Loucy (cell line): ENCODE data around the gene RERE.

Experiments used
- H2AFZ ChIP-seq: fragments of 200-600 bp; sonication (generic); 2 replicates; pipeline ENCODE4 v1.6.0; 2016; ENCODE audit warnings: antibody characterized with exemption, mild to moderate bottlenecking, low read length, moderate library complexity
- H3F3A ChIP-seq: fragments of 200-600 bp; 2 replicates; pipeline ENCODE4 v1.6.0; 2016; ENCODE audit warnings: antibody characterized with exemption, low read depth, mild to moderate bottlenecking
- H3K27me3 ChIP-seq: fragments of 200-600 bp; sonication (generic); 2 replicates; pipeline ENCODE4 v1.6.1; 2014; ENCODE audit warnings: low read length, mild to moderate bottlenecking; ENCODE audit not compliant: insufficient read depth, poor library complexity, severe bottlenecking
- H3K36me3 ChIP-seq: fragments of 200-600 bp; sonication (generic); 2 replicates; pipeline ENCODE4 v1.6.1; 2016; ENCODE audit warnings: low read length; ENCODE audit not compliant: insufficient read depth
- H3K4me1 ChIP-seq: fragments of 200-600 bp; sonication (generic); 2 replicates; pipeline ENCODE4 v1.5.1; 2014; ENCODE audit warnings: low read length, mild to moderate bottlenecking; ENCODE audit not compliant: insufficient read depth, poor library complexity, severe bottlenecking
- H3K4me2 ChIP-seq: fragments of 200-600 bp; sonication (generic); 2 replicates; pipeline ENCODE4 v1.6.0; 2014; ENCODE audit warnings: antibody characterized with exemption, low read length, low read depth, mild to moderate bottlenecking; ENCODE audit not compliant: poor library complexity, severe bottlenecking
- H3K4me3 ChIP-seq: fragments of 200-600 bp; sonication (generic); 2 replicates; pipeline ENCODE4 v1.5.1; 2014; ENCODE audit warnings: low read length, mild to moderate bottlenecking, mixed read lengths; ENCODE audit not compliant: poor library complexity, severe bottlenecking
- H3K79me2 ChIP-seq: fragments of 200-600 bp; sonication (generic); 2 replicates; pipeline ENCODE4 v1.6.1; 2014; ENCODE audit warnings: low read length; ENCODE audit not compliant: insufficient read depth
- H3K9ac ChIP-seq: fragments of 200-600 bp; sonication (generic); 2 replicates; pipeline ENCODE4 v1.6.0; 2014; ENCODE audit warnings: mild to moderate bottlenecking, low read depth, low read length, moderate library complexity; ENCODE audit not compliant: poor library complexity, severe bottlenecking
- H3K9me2 ChIP-seq: fragments of 200-600 bp; sonication (generic); replicated peaks from 2 replicates; pipeline ENCODE4 v1.6.1; 2016; ENCODE audit warnings: low read depth, low read length, mixed read lengths
- H3K9me3 ChIP-seq: fragments of 200-600 bp; sonication (generic); 2 replicates; pipeline ENCODE4 v1.6.1; 2014; ENCODE audit warnings: mild to moderate bottlenecking, antibody characterized with exemption, low read length, low read depth; ENCODE audit not compliant: insufficient read depth
- H4K20me1 ChIP-seq: fragments of 200-600 bp; sonication (generic); 2 replicates; pipeline ENCODE4 v1.6.0; 2014; ENCODE audit warnings: antibody characterized with exemption, low read length, mild to moderate bottlenecking; ENCODE audit not compliant: insufficient read depth, poor library complexity, severe bottlenecking
- EZH2phosphoT487 ChIP-seq: fragments of 200-600 bp; IDR thresholded peaks from 2 replicates; pipeline ENCODE4 v1.6.1; 2018; ENCODE audit warnings: antibody characterized with exemption, mild to moderate bottlenecking, moderate library complexity, borderline replicate concordance
- TF ChIP-seq, protein P1 (sequence below): fragments of 200-600 bp; sonication (generic); conservative IDR thresholded peaks from 2 replicates; pipeline ENCODE4 v1.5.1; 2014; ENCODE audit warnings: mild to moderate bottlenecking, antibody characterized with exemption, low read length

RERE gene

DNA sequence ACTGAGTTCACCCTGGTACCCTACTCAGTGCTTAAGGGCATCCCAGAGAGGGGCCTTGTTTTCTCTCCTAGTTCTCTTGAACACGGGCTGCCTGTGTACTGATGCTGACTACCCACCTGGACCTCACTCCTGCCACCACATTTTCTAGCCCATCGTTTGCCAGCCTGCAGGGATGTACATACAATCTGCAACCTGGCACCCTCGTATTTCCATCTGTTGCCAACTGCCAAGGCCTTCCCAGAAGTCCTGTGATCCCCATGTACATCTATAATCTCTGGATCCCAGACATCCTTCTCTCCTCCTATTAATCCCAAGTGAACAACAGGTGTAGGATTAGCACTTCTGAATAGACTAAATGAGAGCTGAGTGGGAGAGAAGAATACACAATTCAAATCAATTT is 287.5 kb downstream of the RERE start:
- H2AFZ ChIP-seq: no peak overlapping the region
- no peak for TF ChIP-seq EZH2phosphoT487
- TF ChIP-seq, protein P1, sequence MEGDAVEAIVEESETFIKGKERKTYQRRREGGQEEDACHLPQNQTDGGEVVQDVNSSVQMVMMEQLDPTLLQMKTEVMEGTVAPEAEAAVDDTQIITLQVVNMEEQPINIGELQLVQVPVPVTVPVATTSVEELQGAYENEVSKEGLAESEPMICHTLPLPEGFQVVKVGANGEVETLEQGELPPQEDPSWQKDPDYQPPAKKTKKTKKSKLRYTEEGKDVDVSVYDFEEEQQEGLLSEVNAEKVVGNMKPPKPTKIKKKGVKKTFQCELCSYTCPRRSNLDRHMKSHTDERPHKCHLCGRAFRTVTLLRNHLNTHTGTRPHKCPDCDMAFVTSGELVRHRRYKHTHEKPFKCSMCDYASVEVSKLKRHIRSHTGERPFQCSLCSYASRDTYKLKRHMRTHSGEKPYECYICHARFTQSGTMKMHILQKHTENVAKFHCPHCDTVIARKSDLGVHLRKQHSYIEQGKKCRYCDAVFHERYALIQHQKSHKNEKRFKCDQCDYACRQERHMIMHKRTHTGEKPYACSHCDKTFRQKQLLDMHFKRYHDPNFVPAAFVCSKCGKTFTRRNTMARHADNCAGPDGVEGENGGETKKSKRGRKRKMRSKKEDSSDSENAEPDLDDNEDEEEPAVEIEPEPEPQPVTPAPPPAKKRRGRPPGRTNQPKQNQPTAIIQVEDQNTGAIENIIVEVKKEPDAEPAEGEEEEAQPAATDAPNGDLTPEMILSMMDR: no peak

DNA sequence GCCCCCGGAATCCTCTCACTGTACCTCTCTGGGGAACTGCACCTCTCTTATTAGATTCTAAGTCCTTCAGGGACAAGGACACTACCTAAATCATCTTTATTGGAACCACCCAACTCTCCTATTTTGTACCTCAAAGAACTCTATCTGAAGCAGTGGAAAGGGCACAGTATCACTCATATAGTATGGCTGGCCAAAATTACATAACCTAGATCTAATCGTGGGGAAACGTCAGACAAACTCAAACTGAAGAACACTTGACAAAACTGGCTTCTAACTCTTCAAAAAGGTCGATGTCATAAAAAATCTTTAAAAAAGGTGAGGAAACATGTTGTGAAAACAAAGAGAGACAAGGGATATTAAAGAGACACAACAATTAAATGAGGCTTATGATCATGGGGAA is 289.5 kb downstream of the RERE start:
- Histone ChIP-seq H4K20me1 (no peaks in the 10 kb centered on the region), H2AFZ (no peak overlapping the region), H3K9ac (no peak overlapping the region), H3K79me2 (peaks cover 24% of the 10 kb centered on the region), H3K9me2 (no peaks in the 10 kb centered on the region), H3K4me1 (peaks cover 32% of the 10 kb centered on the region), H3K27me3 (no peaks in the 10 kb centered on the region), H3K36me3 (peaks cover 1% of the 10 kb centered on the region; the same call in 1 of the 2 replicates), H3K4me2 (no peak overlapping the region), H3K9me3 (no peaks in the 10 kb centered on the region), H3F3A (no peaks in the 10 kb centered on the region), H3K4me3 (no peak overlapping the region)
- TF ChIP-seq, protein P1: no peak
- TF ChIP-seq EZH2phosphoT487: no peak

More for the DNA sequence above, 287.5 kb downstream of the RERE start:
- Histone ChIP-seq H3K27me3 (no peaks in the 10 kb centered on the region), H3F3A (no peaks in the 10 kb centered on the region), H3K4me1 (peaks cover 13% of the 10 kb centered on the region), H3K36me3 (no peaks in the 10 kb centered on the region; the same call in 1 of the 2 replicates), H3K9me3 (no peaks in the 10 kb centered on the region), H4K20me1 (no peaks in the 10 kb centered on the region), H3K79me2 (peaks cover 7% of the 10 kb centered on the region; the same call in 1 of the 2 replicates), H3K4me3 (no peak overlapping the region), H3K9me2 (no peaks in the 10 kb centered on the region), H3K4me2 (no peak overlapping the region), H3K9ac (no peak overlapping the region)

DNA sequence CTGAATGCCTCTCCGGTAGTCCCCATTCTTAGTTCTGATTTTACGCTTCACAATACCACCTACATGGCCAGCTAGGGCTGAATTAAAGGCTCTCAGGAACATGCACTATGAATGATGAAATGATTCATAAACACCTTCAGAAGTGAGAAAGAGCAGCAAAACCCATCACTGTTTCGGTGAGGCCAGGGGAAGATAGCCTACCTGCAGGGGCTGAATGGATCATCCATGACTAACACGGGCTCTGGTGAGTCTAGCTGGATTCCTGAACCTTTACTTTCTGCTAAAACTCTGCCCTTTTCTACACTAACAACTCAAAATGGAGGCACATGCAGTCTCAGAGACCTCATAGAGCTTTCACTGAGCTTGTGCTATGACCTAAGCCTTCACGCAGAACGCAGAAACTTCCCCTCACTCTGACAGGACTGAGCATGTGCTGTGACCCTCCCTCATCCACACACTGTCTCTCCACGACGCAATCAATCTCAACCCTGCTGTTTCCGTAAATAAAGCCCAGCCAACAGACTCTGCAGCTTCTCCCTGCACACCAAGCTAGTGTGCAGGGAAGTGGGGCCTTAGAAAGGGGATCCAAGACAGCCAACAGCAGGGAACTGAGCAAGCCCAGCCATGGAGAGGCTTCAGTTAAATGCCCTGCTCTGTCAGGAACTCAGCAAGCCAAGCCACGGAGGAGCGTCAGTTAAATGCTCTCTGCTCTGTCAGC is 291.7 kb downstream of the RERE start:
- peaks cover 36% of the 10 kb centered on the region for H3K79me2 ChIP-seq
- H3K9ac ChIP-seq: peak overlapping the region; percentile 68
- H4K20me1 ChIP-seq: no peaks in the 10 kb centered on the region
- TF ChIP-seq, protein P1: no peak
- TF ChIP-seq EZH2phosphoT487: no peak
- no peak overlapping the region for H2AFZ ChIP-seq
- H3K9me2 ChIP-seq: no peaks in the 10 kb centered on the region
- peaks cover 5% of the 10 kb centered on the region; the same call in 1 of the 2 replicates for H3K36me3 ChIP-seq
- H3K9me3 ChIP-seq: no peaks in the 10 kb centered on the region
- H3K4me3 ChIP-seq: peak overlapping the region; percentile 74
- peak overlapping the region; percentile 85 for H3K4me2 ChIP-seq
- H3K27me3 ChIP-seq: no peaks in the 10 kb centered on the region
- H3F3A ChIP-seq: no peaks in the 10 kb centered on the region
- peaks cover 39% of the 10 kb centered on the region for H3K4me1 ChIP-seq
